Measurements from ENCODE around the gene APMAP.

Gene APMAP

DNA sequence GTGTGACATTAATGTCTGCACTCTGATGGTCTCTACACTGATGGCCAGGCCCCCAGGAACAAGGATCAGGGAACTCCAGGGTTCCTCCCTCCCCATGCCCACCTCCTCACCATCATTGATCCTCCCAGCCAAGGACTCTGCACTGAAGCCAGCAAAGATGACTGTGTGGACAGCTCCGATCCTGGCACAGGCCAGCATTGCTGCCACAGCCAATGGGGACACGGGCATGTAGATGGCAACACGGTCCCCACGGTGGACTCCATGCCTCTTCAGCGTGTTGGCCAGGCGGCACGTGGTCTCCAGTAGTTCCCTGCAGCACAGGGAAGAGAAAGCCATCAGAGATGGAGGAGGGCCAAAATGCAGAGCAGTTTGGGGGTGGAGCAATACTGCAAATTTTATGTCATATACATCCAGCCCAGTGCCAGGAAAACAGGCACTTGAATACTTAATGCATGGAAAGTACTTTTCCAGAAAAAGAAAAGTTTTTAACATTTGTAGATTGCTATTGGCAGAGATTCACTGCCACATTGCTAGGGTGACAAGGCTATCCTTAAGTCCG lies 38.2 kb upstream of the APMAP start (continued):
- TF ChIP-seq, protein P1, sequence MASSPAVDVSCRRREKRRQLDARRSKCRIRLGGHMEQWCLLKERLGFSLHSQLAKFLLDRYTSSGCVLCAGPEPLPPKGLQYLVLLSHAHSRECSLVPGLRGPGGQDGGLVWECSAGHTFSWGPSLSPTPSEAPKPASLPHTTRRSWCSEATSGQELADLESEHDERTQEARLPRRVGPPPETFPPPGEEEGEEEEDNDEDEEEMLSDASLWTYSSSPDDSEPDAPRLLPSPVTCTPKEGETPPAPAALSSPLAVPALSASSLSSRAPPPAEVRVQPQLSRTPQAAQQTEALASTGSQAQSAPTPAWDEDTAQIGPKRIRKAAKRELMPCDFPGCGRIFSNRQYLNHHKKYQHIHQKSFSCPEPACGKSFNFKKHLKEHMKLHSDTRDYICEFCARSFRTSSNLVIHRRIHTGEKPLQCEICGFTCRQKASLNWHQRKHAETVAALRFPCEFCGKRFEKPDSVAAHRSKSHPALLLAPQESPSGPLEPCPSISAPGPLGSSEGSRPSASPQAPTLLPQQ (tag by site-specific recombination; IDR thresholded peaks at IDR 0.05) = no peak

DNA sequence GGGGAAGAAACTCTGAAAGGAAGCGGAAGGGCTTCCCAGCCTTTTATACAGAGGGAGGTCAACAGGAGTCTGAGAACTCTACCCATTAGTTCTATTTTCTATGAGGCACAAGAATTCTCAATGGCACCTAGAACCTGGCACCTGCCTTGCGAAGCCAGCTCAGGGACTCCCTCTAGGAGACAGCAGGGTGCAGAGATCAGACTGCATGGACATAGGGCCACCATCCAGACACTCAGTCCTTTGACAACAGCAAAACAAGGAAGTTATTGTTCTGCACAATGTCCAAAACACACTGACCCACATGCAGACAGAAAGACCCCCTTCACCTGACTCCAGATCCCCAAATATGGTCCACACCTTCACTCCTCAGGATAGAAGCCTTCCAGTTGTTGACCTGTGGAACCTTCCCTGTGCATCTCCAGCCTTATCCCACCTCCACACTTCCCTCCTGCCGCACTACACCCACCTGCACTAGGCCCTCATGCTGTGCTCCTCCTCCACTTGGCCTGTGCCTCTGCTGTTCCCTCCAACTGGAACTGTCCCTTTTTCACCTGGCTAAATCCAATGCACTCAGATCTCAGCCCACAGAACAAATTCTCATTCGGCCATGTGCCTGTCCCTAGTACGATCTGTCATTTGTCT lies 37.6 kb upstream of the APMAP start:
- H3K4me1 ChIP-seq (ENCODE audit: control insufficient read depth, insufficient read depth, low read length) = peaks cover 7% of the 10 kb centered on the region
- TF ChIP-seq ZNF514 (tag by site-specific recombination; IDR thresholded peaks at IDR 0.05) (no peak), ZBTB48 (tag by site-specific recombination; IDR thresholded peaks at IDR 0.05) (no peak), ZFHX2 (tag by site-specific recombination; conservative IDR thresholded peaks at IDR 0.05) (peak; percentile 67), ZNF221 (tag by site-specific recombination; IDR thresholded peaks at IDR 0.05; ENCODE audit: borderline replicate concordance) (no peak), EGR2 (tag by site-specific recombination; IDR thresholded peaks at IDR 0.05; ENCODE audit: low read depth) (peak; percentile 83), ZNF133 (tag by site-specific recombination; IDR thresholded peaks at IDR 0.05) (no peak), ZNF600 (tag by site-specific recombination; IDR thresholded peaks at IDR 0.05) (peak; percentile 24; the same call in 1 of the 2 replicates)
- TF ChIP-seq, protein P2, sequence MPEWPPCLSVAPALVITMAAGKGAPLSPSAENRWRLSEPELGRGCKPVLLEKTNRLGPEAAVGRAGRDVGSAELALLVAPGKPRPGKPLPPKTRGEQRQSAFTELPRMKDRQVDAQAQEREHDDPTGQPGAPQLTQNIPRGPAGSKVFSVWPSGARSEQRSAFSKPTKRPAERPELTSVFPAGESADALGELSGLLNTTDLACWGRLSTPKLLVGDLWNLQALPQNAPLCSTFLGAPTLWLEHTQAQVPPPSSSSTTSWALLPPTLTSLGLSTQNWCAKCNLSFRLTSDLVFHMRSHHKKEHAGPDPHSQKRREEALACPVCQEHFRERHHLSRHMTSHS (tag by site-specific recombination; IDR thresholded peaks at IDR 0.05) = no peak
- ChIA-PET CTCF (interaction anchor here (1.1 kb wide), 1 partner anchor 157 kb away, joined by 3 read pairs; no protein-coding TSS in a partner anchor), POLR2A (no interaction called here)
- H3K9me3 ChIP-seq (ENCODE audit: control insufficient read depth, insufficient read depth, low read depth, low read length) = no peaks in the 10 kb centered on the region
- peaks cover 0 to 3% of the 10 kb centered on the region in 2 experiments; a peak in 1 of 3 replicates for H3K36me3 ChIP-seq (ENCODE audit: control insufficient read depth in 2 of 2, insufficient read depth in 1 of 2, low read length in 2 of 2)
- no peak overlapping the region for H3K27ac ChIP-seq (ENCODE audit: extremely low read depth, low read depth, low read length)
- H3K4me3 ChIP-seq (ENCODE audit: low read depth, low read length) = no peak overlapping the region

DNA sequence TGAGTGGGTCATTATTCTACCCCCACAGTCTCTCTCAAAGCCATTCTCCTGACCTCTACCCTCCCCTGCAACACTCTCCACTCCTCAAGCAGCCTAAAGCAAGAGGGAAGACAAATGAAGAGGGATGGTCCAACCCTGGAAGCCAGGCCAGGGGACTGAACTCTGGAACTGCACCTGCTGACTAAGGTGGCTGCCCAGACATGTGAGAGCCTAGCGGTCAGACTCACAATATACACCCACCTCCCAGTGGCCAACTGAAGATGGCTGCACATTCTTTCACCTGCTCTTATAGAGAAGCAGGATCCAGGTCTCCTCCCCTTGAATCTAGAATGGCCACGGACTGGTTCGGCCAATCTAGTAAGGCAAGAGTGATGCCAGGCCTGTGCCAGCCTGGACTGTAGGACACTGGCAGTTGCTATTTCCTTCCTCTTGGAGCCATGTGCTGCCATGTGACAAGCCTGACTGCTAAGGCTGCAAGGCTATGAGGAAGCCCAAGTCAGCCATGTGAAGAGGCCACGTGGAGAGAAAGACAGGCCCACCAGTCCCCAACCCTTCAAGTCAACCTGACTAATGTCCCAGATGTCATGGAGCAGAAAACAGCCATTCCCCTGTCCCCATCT lies 33.5 kb upstream of the APMAP start:
- ChIA-PET POLR2A (no interaction called here), CTCF (interaction anchor here (1.0 kb wide), 1 partner anchor 903 kb away, joined by 3 read pairs; no protein-coding TSS in a partner anchor)
- Histone ChIP-seq H3K9me3 (ENCODE audit: control insufficient read depth, insufficient read depth, low read depth, low read length) (no peaks in the 10 kb centered on the region), H3K36me3 (ENCODE audit: control insufficient read depth in 2 of 2, insufficient read depth in 1 of 2, low read length in 2 of 2) (peaks cover 0 to 3% of the 10 kb centered on the region in 2 experiments; a peak in 1 of 3 replicates), H3K4me3 (ENCODE audit: low read depth, low read length) (no peak overlapping the region), H3K27ac (ENCODE audit: extremely low read depth, low read depth, low read length) (no peak overlapping the region), H3K4me1 (ENCODE audit: control insufficient read depth, insufficient read depth, low read length) (no peaks in the 10 kb centered on the region)
- TF ChIP-seq GLIS2 (tag by site-specific recombination; IDR thresholded peaks at IDR 0.05) = no peak
- TF ChIP-seq ZFHX2 (tag by site-specific recombination; conservative IDR thresholded peaks at IDR 0.05) = no peak
- no peak for TF ChIP-seq ZNF560 (tag by site-specific recombination; IDR thresholded peaks at IDR 0.05; ENCODE audit: borderline replicate concordance)
- TF ChIP-seq ZEB2 (tag by site-specific recombination; IDR thresholded peaks at IDR 0.05) = no peak
- TF ChIP-seq GLI2 (tag by site-specific recombination; IDR thresholded peaks at IDR 0.05; ENCODE audit: borderline replicate concordance, low read depth) = no peak
- TF ChIP-seq, protein P3, sequence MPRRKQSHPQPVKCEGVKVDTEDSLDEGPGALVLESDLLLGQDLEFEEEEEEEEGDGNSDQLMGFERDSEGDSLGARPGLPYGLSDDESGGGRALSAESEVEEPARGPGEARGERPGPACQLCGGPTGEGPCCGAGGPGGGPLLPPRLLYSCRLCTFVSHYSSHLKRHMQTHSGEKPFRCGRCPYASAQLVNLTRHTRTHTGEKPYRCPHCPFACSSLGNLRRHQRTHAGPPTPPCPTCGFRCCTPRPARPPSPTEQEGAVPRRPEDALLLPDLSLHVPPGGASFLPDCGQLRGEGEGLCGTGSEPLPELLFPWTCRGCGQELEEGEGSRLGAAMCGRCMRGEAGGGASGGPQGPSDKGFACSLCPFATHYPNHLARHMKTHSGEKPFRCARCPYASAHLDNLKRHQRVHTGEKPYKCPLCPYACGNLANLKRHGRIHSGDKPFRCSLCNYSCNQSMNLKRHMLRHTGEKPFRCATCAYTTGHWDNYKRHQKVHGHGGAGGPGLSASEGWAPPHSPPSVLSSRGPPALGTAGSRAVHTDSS (tag by site-specific recombination; IDR thresholded peaks at IDR 0.05) = no peak
- TF ChIP-seq ZNF37A (tag by site-specific recombination; IDR thresholded peaks at IDR 0.05) = no peak

Measured in HEK293 (cell line).